NCI-H2107 treated with DMSO at 0.1 percent for 48 hours (cell line): ENCODE data around the gene STPG4.

Experiments used
- DNase-seq: peaks from one replicate; lab custom pipeline; 2025; ENCODE audit not compliant: unreplicated experiment; lab: John Stamatoyannopoulos, UW

The STPG4 gene

DNA sequence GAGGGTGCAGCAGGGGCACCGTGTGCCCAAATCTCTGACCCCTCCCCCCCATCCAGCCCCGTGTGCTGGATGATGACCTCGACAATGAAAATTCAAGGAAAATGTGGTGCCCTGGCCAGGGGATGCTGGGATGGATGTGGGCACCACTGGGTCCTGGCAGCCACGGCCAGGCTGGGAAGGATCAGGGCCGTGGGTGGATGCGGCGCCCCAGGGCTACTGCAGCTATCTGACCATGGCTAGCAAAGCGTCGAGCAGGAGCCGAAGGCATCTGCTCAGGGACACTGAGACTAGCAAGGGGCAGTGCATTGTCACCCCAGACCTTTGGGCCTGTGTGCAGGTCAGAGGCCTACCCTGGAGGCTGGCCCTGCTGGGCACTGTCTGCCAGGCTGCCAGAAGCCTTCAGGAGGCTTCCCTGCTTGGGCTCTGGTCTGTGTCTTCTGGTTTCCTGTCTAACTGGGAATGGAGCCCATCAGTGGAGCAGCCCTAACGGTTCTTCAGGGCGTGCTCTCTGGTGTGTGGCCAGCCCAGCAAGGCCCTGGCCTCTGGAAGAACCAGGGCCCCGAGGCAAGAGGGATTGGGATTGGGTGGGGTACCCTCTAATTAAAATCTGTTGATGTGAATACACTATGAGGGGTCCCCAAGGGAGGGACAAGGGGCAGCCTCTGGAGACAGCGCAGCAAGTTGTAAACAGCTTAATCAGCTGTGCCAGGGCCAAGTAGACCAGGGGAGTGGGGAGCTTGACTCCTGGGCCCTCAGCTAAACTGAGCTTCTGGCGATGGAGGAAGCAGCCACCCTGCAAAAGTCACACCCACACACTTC, 98.0 kb downstream of the STPG4 start:
- no peak for DNase-seq

DNA sequence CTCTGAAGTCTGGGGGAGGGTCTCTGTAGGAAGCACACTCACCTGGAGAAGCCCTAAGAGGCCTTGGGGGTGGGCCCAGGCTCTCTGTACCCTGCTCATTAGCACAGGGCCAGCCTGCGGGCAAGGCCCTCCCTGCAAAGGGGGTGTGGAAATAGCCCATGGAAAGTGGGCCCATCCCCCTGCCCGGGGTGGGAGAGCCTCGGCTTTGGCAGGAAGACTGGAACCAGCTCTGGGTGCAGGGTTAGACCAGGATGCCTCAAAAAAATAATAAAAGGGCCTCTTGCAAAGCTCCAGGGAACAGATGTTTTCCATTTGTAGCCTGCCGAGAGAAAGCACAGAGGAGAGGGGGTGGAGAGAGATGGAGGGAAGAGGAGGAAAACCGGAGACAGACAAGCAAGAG, 98.7 kb downstream of the STPG4 start:
- DNase-seq, result no peak

DNA sequence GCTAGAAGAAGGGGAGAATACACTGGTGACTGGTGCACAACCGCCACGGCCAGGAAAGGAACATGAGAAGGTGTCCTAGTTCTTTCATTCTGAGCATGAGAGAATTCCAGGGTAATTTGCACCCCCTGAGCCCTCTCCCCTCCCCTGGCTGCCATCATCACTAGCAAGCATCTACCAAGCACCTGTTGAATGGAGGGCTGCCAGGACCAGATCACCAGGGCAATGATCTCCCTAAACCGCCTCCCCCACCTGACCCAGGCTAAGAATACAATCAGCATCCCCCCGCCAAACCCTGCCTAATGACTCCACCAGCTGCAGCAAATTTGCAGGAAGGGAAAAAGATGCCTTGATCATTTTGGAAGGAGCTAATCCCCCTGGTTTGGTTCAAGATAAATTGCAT, 100.2 kb downstream of the STPG4 start:
- no peak for DNase-seq

GRCh38 chr2:47054036-47054555, 101.0 kb downstream of the STPG4 start:
- DNase-seq, result no peak

- no peak for DNase-seq
Observed at GRCh38 chr2:47052847-47053246, 102.3 kb downstream of the STPG4 start.

GRCh38 chr2:47051562-47051961, 103.5 kb downstream of the STPG4 start:
- no peak for DNase-seq

DNA sequence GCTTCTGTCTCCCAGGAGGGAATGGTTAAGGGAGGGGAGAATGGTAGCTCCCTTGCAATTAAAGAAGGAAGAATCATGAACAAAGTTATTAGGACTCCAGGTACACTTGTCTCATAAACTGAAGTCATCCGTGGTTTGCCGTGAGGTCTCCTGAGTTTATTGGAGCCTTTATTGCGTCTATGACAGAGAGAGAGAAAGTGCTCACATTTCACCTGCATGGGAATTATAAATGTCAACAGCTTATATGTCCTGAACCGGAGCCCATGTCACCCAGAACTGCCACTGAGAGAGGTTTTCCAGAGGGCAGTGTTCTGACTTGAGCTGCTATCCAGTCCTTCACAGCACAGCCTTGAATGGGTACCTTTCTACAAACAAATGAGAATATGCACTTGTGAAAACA, 104.3 kb downstream of the STPG4 start:
- no peak for DNase-seq

DNA sequence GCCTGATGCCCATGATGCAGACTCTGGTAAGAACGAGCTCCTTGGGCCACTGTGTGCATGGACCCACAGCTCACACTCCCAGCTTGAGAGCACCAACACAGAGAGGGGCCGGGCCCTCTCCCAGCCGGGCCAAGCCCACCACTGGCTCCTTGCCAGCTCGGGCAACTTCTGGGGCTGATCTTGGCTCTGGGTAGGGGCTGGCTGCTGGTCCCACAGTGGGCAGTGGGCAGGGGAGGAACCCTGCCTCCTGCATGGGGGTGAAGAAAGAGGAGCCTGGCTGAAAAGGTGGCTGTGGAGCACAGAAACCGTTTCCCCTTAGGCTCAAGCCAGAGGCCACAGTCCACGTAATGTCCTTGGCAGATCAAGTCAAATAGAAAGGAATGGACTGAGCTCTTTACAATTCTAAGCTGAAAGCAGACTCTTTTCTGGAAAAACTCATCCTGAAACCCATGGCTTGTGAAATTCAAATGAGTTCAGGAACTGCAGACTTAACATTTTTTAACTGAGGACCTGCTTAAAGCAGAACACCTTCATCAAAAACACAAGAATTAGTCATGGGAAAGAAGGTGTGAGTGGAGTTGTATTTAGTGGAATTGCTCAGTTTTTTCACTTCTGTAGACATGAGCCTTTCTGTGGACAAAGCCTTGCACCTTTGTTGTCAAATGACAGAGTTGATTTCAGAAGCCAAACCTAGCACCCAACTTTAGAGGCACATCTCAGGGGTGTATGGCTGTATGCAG, 104.9 kb downstream of the STPG4 start:
- no peak for DNase-seq

- no peak for DNase-seq
Observed at GRCh38 chr2:47049502-47049901, 105.6 kb downstream of the STPG4 start.

- DNase-seq, result no peak
Observed at GRCh38 chr2:47048801-47049480, 106.2 kb downstream of the STPG4 start.

DNA sequence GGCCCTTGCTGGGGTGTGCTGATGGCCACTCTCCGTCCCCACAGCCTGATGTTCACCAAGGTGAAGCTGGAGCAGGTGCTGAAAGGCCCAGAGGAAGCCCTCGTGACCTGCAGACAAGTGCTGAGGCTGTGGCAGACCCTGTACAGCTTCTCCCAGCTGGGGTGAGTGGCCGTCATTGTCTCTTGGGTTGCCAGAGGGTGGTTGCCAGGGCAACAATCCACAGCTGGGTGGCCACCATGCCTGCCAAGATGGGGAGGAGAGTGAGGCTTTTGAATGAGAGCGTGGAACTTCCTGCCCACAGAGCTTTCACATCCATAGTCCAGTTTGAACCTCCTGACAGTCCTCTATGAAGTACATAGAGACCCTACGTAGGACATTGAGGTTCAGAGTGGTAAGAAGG, 108.8 kb downstream of the STPG4 start:
- DNase-seq, result no peak

GRCh38 chr2:47043891-47044239, 111.2 kb downstream of the STPG4 start:
- no peak for DNase-seq

DNA sequence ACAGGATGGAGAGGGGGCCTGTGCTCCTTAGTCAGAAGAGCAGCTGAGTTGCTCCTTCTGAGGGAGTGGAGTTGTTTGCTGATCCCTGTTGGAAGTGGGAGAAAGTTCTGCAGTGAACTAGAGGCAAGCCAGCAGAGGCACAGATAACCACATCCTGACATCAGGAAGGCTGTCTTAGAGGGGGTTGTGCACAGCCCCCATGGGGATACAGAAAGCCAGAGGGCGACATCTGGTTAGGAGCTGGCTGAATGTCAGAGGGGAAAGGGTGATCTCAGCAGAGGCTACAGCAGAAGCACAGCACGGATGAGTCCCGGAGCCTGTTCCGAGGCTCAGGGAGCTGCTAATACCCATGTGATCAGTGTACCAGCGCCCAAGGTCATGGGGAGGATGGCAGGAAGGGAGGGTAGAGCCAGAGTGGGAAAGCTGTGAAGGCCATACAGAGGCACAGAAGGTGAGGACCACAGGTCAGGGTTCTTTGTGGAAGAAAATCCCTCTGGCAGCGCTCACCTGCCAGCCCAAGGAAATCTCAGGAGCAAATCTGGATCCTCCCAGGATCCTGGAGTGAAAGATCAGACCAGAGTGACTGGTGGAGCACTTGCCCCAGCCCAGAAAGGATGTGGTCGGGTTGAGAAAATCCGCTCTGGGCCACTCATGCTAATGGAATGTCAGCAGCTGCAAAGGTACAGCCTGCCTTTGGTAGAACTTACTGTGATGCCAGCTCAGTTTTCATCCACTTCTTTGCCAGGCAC, 111.8 kb downstream of the STPG4 start:
- DNase-seq, result peak; percentile 49

GRCh38 chr2:47041891-47042684, 113.0 kb downstream of the STPG4 start:
- DNase-seq, result no peak

DNA sequence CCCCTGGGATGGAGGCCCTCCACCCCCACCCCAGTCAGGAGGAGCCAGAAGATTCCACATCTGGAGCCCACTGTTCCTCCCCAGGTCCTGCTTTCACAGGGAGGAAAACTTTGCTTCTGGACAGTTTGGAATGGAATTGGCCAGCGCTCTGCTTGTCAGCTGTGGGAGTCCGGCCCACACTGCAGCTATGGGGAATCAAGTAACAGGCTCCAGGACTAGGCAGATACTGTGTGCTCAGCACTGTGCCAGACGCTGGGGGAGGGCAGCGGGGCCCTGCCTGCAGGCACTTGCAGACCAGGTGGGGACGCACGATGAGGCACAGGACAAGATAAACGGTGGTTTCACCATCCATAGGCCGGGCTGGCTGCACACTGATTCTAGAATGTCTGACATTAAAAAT, 114.0 kb downstream of the STPG4 start:
- DNase-seq, result no peak

GRCh38 chr2:47040651-47041050, 114.5 kb downstream of the STPG4 start:
- no peak for DNase-seq

DNA sequence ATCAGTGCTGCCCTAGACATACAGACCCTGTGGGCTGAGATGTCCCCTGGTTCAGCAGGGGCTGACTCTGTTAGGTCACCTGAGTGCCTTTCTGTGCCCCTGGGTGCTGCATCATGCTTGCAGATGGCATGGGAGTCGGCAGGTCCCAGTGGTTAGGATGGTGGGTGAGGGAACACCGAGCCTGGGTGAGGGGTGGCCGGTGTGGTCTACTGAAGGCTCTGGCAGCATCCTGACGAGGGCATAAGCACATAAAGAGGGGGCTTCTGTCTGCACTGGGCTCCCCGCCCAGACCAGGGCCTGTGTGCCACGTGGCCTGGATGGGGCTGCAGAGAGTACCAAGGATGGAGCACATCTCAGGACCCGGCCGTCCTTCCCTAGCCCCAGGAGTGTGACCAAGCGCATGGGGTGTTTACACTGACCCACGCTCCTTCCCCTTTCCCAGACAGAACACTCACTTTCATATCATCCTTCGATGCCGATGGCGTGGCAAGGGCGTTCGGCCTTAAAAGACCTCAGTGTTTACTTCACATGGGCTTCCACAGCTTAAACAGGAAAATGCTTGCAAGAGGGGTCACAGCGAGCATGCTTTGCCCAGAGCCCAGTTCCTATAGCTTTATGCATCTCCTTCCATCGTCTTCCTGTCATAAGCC, 115.1 kb downstream of the STPG4 start:
- no peak for DNase-seq

GRCh38 chr2:47039489-47039870, 115.6 kb downstream of the STPG4 start:
- DNase-seq, result no peak

DNA sequence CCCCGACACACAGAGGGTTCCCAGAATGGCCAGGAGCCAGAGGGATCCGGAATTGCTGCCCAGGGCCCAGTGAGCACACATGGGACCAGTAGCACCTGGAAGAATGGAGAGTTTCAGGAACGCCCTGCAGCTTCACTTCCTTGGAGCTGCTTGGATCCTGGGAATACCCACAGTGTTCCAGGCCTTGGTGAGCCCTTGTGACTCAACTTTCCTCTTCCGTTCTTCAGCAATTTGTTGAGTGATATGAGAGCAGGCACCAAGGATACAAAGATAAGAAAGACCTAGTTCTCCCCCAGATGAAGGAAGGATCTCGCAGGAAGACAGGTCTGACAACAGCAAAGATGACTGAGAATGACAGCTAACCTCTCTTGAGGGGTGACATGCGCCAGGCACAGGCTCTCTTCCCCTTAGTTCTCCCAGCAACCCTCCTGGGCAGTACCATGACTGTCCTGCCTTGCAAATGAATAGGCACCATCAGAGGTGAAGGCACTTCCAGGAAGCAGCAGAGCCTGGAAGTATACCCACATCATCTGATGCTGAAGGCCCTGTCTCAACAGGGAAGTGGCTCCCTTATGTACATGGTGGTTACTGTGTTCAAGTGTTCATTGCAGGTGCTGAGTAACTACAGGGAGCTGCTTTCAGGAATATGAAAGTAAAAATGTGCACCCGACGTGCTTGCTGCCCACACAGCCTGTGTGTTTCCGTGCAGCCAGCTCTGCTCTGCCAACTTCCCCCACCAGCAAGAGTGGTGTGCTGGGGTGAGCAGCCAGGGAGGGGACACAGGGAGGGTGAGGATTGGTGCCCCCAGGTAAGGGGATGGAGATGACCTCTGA, 116.2 kb downstream of the STPG4 start:
- DNase-seq, result peak; percentile 40
